ENCODE measurements around the gene ACSL3.

The ACSL3 gene

GRCh38 chr2:222893716-222894115, 32.9 kb downstream of the ACSL3 start:
- H4K20me1 ChIP-seq (ENCODE audit: insufficient read depth, low read length) = no peaks in the 10 kb centered on the region
- TF ChIP-seq EZH2phosphoT487 (IDR thresholded peaks at IDR 0.05; ENCODE audit: low read length) = no peak
- no peaks in the 10 kb centered on the region for H3K9me3 ChIP-seq (replicated peaks; ENCODE audit: insufficient read depth, low read length)

GRCh38 chr2:222895144-222895543, 34.3 kb downstream of the ACSL3 start:
- H3K4me3 ChIP-seq (ENCODE audit: low read length) = no peak overlapping the region
- no peak for DNase-seq
- H3K4me1 ChIP-seq (ENCODE audit: low read length) = no peaks in the 10 kb centered on the region
- no peak overlapping the region for H2AFZ ChIP-seq (ENCODE audit: low read length)
- H3F3A ChIP-seq (ENCODE audit: insufficient read depth, low read length) = no peaks in the 10 kb centered on the region
- H3K4me2 ChIP-seq (ENCODE audit: low read depth, low read length) = no peak overlapping the region
- H4K20me1 ChIP-seq (ENCODE audit: insufficient read depth, low read length) = 0 out of 2 replicates have a peak, but pooled peaks cover under 1% of the 10 kb centered on the region
- TF ChIP-seq EZH2 (optimal IDR thresholded peaks at IDR 0.05; ENCODE audit: low read depth, low read length) = no peak
- no peak for TF ChIP-seq CTCF (IDR thresholded peaks at IDR 0.05; ENCODE audit: low read length)
- TF ChIP-seq EZH2phosphoT487 (IDR thresholded peaks at IDR 0.05; ENCODE audit: low read length) = no peak
- no peaks in the 10 kb centered on the region for H3K9me2 ChIP-seq (replicated peaks; ENCODE audit: insufficient read depth, low read length)
- no peaks in the 10 kb centered on the region for H3K36me3 ChIP-seq (replicated peaks; ENCODE audit: insufficient read depth, low read length)
- no peak overlapping the region for H3K9ac ChIP-seq (ENCODE audit: low read length)
- H3K27ac ChIP-seq (ENCODE audit: low read length) = no peak overlapping the region
- H3K27me3 ChIP-seq (replicated peaks; ENCODE audit: insufficient read depth, low read length) = no peaks in the 10 kb centered on the region
- H3K9me3 ChIP-seq (replicated peaks; ENCODE audit: insufficient read depth, low read length) = no peaks in the 10 kb centered on the region
- H3K79me2 ChIP-seq (ENCODE audit: low read length) = peaks cover 22% of the 10 kb centered on the region

More at GRCh38 chr2:222893716-222894115, 32.9 kb downstream of the ACSL3 start:
- Histone ChIP-seq H3K4me3 (ENCODE audit: low read length) (no peak overlapping the region), H3K4me1 (ENCODE audit: low read length) (no peaks in the 10 kb centered on the region), H3K79me2 (ENCODE audit: low read length) (peaks cover 22% of the 10 kb centered on the region), H3F3A (ENCODE audit: insufficient read depth, low read length) (no peaks in the 10 kb centered on the region), H3K36me3 (replicated peaks; ENCODE audit: insufficient read depth, low read length) (no peaks in the 10 kb centered on the region), H2AFZ (ENCODE audit: low read length) (no peak overlapping the region), H3K27ac (ENCODE audit: low read length) (no peak overlapping the region), H3K9ac (ENCODE audit: low read length) (no peak overlapping the region), H3K4me2 (ENCODE audit: low read depth, low read length) (no peak overlapping the region), H3K9me2 (replicated peaks; ENCODE audit: insufficient read depth, low read length) (no peaks in the 10 kb centered on the region), H3K27me3 (replicated peaks; ENCODE audit: insufficient read depth, low read length) (no peaks in the 10 kb centered on the region)
- no peak for DNase-seq

- H3K36me3 ChIP-seq (replicated peaks; ENCODE audit: insufficient read depth, low read length) = no peaks in the 10 kb centered on the region
- TF ChIP-seq EZH2phosphoT487 (IDR thresholded peaks at IDR 0.05; ENCODE audit: low read length) (no peak), EZH2 (optimal IDR thresholded peaks at IDR 0.05; ENCODE audit: low read depth, low read length) (no peak), CTCF (IDR thresholded peaks at IDR 0.05; ENCODE audit: low read length) (no peak)
- no peak overlapping the region for H3K4me3 ChIP-seq (ENCODE audit: low read length)
- H3K9me2 ChIP-seq (replicated peaks; ENCODE audit: insufficient read depth, low read length) = no peaks in the 10 kb centered on the region
- no peaks in the 10 kb centered on the region for H3K27me3 ChIP-seq (replicated peaks; ENCODE audit: insufficient read depth, low read length)
- H3K4me1 ChIP-seq (ENCODE audit: low read length) = no peaks in the 10 kb centered on the region
- H4K20me1 ChIP-seq (ENCODE audit: insufficient read depth, low read length) = 0 out of 2 replicates have a peak, but pooled peaks cover 4% of the 10 kb centered on the region
- no peak overlapping the region for H2AFZ ChIP-seq (ENCODE audit: low read length)
- H3K4me2 ChIP-seq (ENCODE audit: low read depth, low read length) = no peak overlapping the region
- H3K79me2 ChIP-seq (ENCODE audit: low read length) = peaks cover 22% of the 10 kb centered on the region
- no peak for DNase-seq
- no peaks in the 10 kb centered on the region for H3K9me3 ChIP-seq (replicated peaks; ENCODE audit: insufficient read depth, low read length)
- no peaks in the 10 kb centered on the region for H3F3A ChIP-seq (ENCODE audit: insufficient read depth, low read length)
- no peak overlapping the region for H3K27ac ChIP-seq (ENCODE audit: low read length)
- H3K9ac ChIP-seq (ENCODE audit: low read length) = no peak overlapping the region
Observed at GRCh38 chr2:222897898-222898297, 37.1 kb downstream of the ACSL3 start.

- no peaks in the 10 kb centered on the region for H3K9me3 ChIP-seq (replicated peaks; ENCODE audit: insufficient read depth, low read length)
- no peak overlapping the region for H3K4me2 ChIP-seq (ENCODE audit: low read depth, low read length)
- H3K4me3 ChIP-seq (ENCODE audit: low read length) = no peak overlapping the region
- H3K36me3 ChIP-seq (replicated peaks; ENCODE audit: insufficient read depth, low read length) = no peaks in the 10 kb centered on the region
- H3K9me2 ChIP-seq (replicated peaks; ENCODE audit: insufficient read depth, low read length) = no peaks in the 10 kb centered on the region
- no peak overlapping the region for H3K9ac ChIP-seq (ENCODE audit: low read length)
- no peak overlapping the region for H2AFZ ChIP-seq (ENCODE audit: low read length)
- DNase-seq = no peak
- H3K4me1 ChIP-seq (ENCODE audit: low read length) = no peaks in the 10 kb centered on the region
- H4K20me1 ChIP-seq (ENCODE audit: insufficient read depth, low read length) = peaks cover 10% of the 10 kb centered on the region; the same call in 1 of the 2 replicates
- no peak overlapping the region for H3K27ac ChIP-seq (ENCODE audit: low read length)
- peaks cover 18% of the 10 kb centered on the region for H3K79me2 ChIP-seq (ENCODE audit: low read length)
- TF ChIP-seq CTCF (IDR thresholded peaks at IDR 0.05; ENCODE audit: low read length) (no peak), EZH2phosphoT487 (IDR thresholded peaks at IDR 0.05; ENCODE audit: low read length) (no peak), EZH2 (optimal IDR thresholded peaks at IDR 0.05; ENCODE audit: low read depth, low read length) (no peak)
- H3F3A ChIP-seq (ENCODE audit: insufficient read depth, low read length) = no peaks in the 10 kb centered on the region
- no peaks in the 10 kb centered on the region for H3K27me3 ChIP-seq (replicated peaks; ENCODE audit: insufficient read depth, low read length)
Observed at GRCh38 chr2:222899413-222900181, 38.8 kb downstream of the ACSL3 start.

All from MM.1S (cell line).